LNCAP (cell line): ENCODE data around the gene WDR31.

Experiments
- TF ChIP-seq, protein P1 (sequence below): fragments of 450-650 bp; IDR thresholded peaks from 2 replicates; pipeline ENCODE4 v1.5.1; 2017; ENCODE audit warnings: mild to moderate bottlenecking

WDR31 gene

DNA sequence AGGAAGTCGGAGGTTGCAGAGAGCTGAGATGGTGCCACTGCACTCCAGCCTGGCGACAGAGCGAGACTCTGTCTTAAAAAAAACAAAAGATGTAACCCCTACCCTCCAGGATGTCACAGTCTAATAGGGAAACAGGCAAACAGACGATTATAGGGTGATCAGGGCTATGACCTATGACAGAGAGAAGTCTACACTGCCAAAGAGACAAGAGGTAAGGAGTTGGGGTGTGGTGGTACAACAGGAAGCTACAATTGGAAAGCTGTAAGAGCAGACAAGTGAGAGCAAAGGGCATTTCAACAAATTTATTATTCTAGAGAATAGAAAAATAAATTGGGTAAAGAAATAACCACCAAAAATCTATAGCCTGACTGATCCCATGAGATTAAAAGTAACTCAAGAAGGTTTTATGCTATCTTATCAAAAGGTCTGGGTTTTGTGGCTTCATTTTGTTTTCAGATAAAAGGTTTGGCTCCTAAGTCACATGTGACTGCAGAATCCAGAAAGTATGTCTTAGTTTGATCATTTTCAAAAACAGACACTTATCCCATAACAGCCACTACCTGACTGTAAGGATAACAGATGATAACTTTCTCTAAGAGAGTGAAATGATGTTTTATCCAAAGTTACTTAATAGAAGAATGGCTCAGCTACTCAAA lies 72.0 kb downstream of the WDR31 start:
- TF ChIP-seq, protein P1, sequence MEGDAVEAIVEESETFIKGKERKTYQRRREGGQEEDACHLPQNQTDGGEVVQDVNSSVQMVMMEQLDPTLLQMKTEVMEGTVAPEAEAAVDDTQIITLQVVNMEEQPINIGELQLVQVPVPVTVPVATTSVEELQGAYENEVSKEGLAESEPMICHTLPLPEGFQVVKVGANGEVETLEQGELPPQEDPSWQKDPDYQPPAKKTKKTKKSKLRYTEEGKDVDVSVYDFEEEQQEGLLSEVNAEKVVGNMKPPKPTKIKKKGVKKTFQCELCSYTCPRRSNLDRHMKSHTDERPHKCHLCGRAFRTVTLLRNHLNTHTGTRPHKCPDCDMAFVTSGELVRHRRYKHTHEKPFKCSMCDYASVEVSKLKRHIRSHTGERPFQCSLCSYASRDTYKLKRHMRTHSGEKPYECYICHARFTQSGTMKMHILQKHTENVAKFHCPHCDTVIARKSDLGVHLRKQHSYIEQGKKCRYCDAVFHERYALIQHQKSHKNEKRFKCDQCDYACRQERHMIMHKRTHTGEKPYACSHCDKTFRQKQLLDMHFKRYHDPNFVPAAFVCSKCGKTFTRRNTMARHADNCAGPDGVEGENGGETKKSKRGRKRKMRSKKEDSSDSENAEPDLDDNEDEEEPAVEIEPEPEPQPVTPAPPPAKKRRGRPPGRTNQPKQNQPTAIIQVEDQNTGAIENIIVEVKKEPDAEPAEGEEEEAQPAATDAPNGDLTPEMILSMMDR: no peak

DNA sequence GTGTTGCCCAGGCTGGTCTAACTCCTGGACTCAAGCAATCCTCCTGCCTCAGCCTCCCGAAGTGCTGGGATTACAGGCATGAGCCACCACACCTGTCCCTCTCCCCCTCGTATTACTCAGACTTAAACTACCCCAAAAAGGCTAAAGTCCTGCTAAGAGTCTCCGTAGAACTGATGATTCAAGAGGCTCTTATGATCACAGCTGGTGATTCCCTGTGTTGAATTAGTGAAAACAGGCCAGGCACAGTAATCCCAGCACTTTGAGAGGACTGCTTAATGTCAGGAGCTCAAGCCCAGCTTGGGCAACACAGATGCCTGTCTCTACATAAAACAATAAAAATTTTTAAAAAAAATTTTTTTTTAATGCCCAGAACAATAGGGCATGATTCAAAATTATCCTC lies 73.9 kb downstream of the WDR31 start:
- TF ChIP-seq, protein P1: no peak
